Stimulated activated CD4-positive, alpha-beta T cell treated with anti-CD3 and anti-CD28 coated beads, Interleukin-2, amount 100 ng/mL, for 4 hours (primary cell): ENCODE data around the gene RNF17.
A peak's percentile ranks its signal among the peaks of the same experiment; 100 is the strongest.

Experiments used
- DNase-seq: peaks from one replicate; pipeline ENCODE4 v3.0.0-alpha.2; 2020; ENCODE audit warnings: low read depth

Gene RNF17

DNA sequence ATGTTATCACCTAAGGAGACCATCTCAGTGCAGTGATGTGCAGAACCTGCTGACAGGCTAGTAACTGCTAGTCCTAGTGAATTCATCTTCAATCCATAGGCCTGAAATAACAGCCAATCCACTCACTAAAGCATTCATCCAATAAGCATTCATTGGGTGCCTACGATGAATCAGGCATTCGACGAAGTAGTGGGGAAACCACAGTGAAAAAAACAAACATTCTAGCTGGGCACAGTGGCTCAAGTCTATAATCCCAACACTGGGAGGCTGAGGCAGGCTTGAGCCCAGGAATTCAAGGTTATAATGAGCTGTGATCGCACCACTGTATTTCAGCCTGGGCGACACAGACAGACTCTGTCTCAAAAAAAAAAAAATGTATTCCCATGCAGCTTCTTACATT is 135.6 kb downstream of the RNF17 start:
- DNase-seq = no peak

DNA sequence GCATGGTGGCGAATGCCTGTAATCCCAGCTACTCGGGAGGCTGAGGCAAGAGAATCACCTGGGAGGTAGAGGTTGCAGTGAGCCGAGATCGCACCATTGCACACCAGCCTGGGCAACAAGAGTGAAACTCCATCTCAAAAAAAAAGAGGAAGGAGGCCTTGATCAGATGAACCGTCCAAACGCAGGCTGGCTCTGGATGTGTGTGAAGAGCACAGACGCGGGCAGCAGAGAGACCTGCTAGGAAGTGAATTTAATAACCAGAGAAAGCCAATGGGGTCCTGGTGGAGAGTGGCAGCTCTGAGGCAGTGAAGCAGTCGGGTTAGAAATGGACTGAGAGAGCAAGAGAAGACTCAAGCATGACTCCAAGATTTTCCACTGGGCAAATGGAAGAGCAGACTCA is 136.5 kb downstream of the RNF17 start:
- DNase-seq = no peak

DNA sequence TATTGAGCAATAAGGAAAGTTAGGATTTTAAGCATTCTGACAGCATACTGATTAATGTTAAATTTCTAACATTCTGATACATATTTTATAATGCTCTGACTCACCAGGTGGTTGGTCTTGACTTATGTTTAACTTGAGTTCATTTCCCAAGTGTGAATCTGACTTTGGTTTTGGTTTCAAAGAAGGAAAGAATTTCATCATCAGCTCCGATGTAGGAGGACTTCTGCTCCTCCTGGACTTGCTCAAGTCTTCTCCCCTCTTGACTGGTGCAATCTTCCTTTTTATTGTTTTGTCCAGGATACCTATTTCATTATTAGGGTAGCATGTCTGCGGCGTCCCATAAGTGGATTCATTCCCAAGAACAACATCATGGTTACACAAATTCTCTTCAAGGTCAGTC is 141.3 kb downstream of the RNF17 start:
- DNase-seq = no peak

DNA sequence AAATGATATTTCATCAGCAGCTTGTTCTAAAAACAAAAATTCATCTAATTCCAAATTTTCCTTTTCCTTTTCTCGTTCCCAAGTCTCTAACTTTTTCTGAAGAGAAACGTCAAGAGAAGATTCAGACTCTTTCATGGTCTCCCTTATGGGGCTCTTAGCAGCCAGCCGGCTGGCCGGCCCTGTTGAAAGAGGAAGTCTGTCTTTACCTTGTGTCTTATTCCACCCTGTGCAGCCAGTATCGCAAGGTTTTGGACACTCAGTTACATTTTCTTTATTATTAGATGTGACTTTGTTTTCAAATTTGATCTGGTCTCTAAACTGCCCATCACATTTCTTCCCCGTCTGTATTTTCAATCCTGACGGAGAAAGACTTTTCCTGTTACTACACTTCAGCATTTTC is 142.3 kb downstream of the RNF17 start:
- DNase-seq = no peak

DNA sequence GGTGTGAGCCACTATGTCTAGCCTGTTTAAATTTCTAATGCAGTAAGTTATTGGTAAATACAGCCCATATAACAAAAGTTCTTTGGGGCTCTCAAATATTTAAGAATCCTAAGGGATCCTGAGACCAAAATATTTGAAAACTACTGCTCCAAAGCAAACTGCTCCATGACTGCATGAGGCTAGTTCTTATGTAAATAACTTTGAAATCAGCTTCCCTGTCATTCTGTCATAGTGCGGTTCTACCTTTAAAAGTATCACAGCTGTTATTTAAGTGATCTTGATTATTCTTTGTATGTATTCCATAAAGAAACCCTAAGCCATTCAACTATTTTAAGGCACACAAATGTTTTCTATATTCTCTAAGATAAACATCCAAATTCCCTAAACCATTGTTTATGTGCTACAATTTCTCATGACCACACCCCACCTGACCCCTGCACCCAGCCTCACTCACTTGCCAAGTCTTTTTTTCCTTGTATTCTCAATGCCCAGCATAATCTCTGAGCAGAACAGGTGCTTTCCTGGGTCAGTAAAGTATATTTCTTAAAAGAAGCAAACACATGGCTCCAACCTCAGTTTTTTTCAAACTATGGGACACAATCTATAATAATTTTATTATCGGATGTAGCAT is 146.6 kb downstream of the RNF17 start:
- no peak for DNase-seq

DNA sequence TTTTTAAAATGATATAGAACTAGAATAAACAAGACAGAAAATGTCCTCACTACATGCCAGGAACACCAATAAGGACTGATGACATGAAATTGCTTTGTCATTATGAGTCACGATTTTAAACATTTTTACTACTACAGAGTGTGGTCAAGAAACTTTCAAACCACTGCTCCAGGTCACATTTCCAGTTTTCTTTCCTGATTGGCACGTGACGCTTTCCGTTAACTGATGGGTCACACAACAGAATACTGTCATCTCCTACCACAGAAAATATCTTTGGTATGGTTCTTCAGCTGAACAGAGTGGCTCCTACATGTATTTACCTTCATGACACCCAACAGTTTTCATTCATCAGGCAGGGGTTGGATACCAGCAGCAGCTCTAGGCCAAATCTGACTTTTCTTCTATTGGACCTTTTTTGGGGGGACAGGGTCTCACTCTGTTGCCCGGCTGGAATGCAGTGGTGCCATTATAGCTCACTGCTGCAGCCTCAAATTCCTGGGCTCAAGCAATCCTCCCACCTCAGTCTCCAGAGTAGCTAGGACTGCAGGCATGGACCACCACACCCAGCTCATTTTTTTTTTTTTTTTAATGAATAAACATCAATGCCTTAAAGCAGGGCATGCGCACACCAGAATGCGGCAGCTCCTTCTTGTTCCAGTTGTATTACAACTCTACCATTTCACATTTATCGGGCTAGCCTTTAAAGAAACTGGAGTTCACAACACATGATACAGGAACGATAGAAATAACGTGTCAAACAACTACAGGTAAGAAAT is 147.4 kb downstream of the RNF17 start:
- DNase-seq = no peak

DNA sequence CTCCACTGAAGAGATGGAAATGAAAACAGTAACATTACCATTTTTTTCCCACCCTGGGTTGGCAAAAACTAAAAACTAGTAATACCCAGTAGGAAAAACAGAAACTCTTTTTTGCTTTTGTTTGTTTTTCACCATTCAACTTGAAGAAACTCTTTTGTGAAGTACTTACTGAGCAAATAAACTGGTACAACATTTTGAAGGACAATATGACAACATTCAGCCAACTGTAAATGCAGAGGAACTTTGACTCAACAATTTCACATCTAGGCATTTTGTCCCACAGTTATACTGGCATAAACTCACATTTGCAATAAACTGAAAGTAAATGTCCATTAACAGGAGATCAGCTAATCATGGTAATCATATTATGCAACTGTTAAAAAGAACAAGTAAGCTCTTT is 152.5 kb downstream of the RNF17 start:
- no peak for DNase-seq

DNA sequence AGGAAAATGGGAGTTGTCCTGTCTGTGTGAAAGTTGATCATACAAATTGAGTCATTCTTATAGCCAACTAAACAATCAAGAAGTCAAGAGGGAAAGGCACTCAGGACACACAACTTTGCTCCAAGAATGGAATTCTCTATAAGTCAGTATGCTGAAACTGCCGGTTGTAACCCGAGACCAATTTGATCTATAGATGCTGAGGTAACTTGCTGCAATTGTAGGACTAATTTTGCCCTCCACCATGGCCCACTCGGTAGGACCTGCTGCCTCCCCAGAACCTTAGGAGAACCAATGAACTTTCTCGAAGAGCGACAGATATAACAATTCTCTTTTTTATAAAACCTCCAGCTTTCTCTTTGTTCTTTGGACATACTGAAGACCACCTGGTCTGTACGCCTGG is 157.0 kb downstream of the RNF17 start:
- no peak for DNase-seq

DNA sequence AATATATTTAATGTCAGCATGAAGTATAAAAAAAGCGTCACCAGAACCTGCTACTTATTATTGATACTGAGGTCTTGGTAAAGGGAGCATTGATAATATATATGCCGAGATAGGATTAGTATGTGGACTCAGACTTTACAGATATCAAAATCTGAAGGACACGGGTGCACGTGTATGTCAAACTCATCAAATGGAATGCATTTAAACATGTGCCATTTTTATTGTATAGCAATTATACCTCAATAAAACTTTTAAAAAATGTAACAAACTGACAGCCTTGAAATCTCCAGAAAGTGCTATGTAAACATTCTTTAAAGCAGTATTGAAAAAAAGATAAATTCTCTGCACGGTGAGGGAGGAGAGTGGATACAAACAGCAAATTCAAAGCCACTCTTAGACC is 157.9 kb downstream of the RNF17 start:
- no peak for DNase-seq

DNA sequence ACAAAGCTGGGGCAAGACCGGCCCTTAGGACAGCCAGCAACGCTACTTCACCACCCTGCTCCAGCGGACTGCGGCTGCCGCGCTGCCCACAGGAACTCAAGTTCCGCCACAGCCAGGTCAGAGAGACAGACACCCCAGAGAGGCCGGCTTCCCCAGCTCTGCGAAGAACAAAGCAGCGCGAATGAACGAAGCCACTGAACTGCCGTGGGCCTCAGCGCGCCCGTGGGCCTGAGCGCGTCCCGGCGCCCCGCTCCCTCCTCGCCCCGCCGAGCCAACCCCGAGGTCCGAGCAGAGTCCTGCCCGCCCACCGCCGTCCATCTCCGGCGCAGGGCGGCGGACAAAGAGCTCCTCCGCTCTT is 158.4 kb downstream of the RNF17 start:
- DNase-seq = no peak

DNA sequence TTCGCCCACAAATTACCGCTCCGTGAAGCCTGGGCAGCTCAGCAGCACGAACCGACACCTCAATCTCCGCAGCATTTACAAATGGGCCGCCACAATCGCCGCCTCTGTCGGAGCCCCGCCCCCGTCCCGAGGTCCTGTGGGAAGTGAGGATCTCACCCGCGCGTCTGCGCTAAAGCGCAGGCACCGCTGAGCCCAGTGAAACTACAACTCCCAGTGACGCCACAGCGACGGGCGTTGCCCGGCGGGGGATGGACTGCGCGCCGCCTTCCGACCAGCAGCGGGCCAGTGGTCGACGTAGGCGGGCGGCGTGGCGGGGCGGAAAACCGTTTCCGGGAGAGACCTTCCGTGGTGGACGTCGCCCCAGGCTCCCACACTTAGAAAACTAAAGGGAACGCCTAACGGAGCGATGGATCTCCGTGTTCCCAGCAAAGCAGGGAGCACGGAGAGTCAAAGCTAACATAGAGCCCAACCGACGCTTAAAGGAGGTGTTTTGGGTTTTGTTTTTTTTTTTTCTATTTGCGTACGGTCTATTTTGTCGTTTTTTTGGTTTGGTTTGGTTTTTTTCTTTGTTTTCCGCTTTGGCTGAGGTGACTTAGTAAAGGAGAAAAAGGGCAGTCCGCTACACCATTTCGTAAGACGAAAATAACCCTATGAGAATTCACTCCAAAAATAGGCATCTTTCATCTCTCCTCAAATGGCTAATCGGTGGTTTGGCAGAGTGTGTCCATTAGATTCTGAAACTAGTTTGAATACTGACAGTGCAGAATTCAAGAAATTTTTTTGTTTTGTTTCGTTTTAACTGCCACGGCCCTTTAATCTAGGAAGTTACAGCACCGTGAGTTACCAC is 159.0 kb downstream of the RNF17 start:
- peak; percentile 89 for DNase-seq

DNA sequence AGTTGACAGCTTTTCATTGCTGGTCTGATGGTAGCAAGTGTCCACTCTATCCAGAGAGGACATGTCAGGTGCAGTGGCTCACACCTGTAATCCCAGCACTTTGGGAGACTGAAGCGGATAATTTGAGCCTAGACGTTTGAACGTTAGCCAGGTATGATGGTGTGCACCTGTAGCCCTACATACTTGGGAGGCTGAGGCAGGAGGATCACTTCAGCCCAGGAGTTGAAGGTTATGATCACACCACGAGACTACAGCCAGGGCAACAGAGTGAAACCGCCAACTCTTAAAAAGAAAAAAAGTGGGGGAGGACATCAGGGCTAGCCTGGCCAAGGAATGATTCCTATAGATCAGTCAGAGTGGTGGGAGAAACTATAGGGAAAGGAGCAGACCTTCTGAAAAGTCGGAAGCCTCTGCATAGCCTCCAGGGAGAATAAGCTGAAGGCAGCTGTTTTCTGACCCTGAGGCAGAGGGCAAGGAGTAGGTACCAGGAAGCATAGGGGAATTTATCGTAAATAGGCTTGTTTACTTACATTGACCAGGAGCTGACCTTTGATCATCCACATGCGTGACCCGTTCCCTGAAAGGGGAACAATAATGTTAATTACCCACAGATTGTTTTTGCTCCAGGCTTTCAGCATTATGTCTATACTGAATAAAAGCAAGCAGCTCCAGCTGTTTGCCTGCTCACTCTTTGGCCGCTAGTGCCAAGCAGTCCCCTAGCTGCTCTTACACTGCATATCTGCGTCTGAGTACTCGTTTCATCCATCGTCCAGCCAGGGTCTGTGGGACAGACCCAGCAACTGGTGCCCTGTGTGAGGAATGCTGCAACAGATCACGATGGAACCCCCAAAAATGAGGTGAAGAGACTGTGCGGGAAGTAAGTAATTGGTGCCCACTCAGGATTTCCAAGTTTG is 161.6 kb downstream of the RNF17 start:
- no peak for DNase-seq

DNA sequence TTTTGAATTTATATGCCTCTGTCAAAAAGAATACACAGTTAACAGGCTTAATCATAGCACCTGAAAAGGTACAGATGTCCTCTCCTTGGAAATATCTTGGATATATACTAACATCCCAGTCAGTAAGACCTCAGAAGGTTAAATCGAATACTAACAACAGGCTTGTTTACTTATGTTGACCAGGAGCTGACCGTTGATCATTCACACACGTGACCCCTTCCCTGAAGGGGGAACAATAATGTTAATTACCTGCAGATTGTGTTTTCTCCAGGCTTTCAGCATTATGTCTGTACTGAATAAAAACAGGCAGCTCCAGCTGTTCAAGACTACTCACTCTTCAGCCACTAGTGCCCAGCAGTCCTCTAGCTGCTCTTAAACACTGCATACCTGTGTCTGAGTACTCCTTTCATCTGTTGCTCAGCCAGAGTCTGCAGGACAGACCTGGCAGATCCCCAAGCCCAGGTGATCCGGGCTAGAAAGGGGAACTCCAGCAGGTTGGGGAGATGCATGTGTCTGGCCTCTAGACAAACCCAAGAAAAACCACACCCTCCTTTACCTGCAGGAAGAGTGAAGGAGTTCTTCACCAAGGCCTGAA is 163.9 kb downstream of the RNF17 start:
- no peak for DNase-seq

DNA sequence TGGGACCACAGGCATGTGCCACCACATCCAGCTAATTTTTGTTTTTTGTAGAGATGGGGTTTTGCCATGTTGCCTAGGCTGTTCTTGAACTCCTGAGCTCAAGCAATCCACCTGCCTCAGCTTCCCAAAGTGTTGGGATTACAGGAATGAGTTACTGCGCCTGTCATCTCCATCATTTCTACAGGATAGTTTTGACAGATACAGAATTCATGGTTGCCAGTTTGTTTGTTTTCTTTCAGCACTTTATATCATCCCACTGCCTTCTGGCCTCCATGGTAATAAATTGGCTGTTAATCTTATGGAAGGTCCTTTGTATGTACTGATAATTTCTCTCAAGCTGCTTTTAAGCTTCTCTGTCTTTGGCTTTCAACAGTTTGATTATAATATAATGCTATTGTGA is 165.2 kb downstream of the RNF17 start:
- DNase-seq = no peak
